ENCODE data around the gene STK26.
"Not testable (repeated sequence)": the region's sequence is repeated elsewhere in the genome, so short reads cannot be mapped to it uniquely, and the experiment has no call there.

DNA sequence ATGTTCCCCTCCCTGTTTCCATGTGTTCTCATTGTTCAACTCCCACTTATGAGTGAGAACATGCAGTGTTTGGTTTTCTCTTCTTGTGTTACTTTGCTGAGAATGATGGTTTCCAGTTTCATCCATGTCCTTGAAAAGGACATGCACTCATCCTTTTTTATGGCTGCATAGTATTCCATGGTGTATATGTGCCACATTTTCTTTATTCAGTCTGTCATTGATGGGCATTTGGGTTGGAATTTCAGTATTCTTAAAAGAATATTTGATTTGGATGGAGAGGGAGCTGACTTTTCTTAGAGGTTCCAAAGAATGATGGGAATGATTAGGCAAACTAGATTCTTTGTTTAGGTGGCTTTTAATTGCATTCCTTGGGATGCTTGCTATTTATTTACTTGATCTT lies 28.7 kb downstream of the STK26 start:
- TF ChIP-seq, protein P1, sequence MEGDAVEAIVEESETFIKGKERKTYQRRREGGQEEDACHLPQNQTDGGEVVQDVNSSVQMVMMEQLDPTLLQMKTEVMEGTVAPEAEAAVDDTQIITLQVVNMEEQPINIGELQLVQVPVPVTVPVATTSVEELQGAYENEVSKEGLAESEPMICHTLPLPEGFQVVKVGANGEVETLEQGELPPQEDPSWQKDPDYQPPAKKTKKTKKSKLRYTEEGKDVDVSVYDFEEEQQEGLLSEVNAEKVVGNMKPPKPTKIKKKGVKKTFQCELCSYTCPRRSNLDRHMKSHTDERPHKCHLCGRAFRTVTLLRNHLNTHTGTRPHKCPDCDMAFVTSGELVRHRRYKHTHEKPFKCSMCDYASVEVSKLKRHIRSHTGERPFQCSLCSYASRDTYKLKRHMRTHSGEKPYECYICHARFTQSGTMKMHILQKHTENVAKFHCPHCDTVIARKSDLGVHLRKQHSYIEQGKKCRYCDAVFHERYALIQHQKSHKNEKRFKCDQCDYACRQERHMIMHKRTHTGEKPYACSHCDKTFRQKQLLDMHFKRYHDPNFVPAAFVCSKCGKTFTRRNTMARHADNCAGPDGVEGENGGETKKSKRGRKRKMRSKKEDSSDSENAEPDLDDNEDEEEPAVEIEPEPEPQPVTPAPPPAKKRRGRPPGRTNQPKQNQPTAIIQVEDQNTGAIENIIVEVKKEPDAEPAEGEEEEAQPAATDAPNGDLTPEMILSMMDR (IDR thresholded peaks at IDR 0.05), result not testable (repeated sequence)
- not testable (repeated sequence) for TF ChIP-seq POLR2A (IDR thresholded peaks at IDR 0.05)
